Bronchial epithelial cell (primary cell): ENCODE data around the gene METTL3. TPM values are rescaled to one million over a fixed set of nuclear protein-coding genes. Genes with fewer than 3 reads are reported as not detected.

Experiments used
- DNase-seq: peaks from one replicate; pipeline ENCODE4 v3.0.0-alpha.2; 2010; ENCODE audit warnings: low read depth
- FAIRE-seq: peaks from 2 replicates; lab custom pipeline; 2011; peaks lifted over from hg19 to GRCh38; lab: Jason Lieb, UNC
- H3K27me3 ChIP-seq: 2 replicates; pipeline ENCODE4 v1.5.1; 2011; ENCODE audit warnings: low read length; ENCODE audit not compliant: control insufficient read depth, insufficient read depth
- H3K36me3 ChIP-seq: 2 replicates; pipeline ENCODE4 v1.5.1; 2011; ENCODE audit warnings: low read length; ENCODE audit not compliant: control insufficient read depth, insufficient read depth
- H3K4me3 ChIP-seq: 2 replicates; pipeline ENCODE4 v1.5.1; 2011; ENCODE audit warnings: mild to moderate bottlenecking, low read depth, low read length, control low read depth
- CTCF ChIP-seq: IDR thresholded peaks from 2 replicates; pipeline ENCODE4 v1.5.1; 2011; ENCODE audit warnings: mild to moderate bottlenecking, moderate library complexity, low read length, control low read depth, inconsistent platforms; ENCODE audit not compliant: insufficient read depth, severe bottlenecking
- total RNA-seq: library from RNA; depleted of rRNA; stranded (reverse); fragments of >200 nt; gene quantifications from 2 replicates; pipeline ENCODE4 v1.2.1, GENCODE V29; 2014

METTL3 gene
- total RNA-seq, 1 donor from 2014 or later = 53.2 TPM

DNA sequence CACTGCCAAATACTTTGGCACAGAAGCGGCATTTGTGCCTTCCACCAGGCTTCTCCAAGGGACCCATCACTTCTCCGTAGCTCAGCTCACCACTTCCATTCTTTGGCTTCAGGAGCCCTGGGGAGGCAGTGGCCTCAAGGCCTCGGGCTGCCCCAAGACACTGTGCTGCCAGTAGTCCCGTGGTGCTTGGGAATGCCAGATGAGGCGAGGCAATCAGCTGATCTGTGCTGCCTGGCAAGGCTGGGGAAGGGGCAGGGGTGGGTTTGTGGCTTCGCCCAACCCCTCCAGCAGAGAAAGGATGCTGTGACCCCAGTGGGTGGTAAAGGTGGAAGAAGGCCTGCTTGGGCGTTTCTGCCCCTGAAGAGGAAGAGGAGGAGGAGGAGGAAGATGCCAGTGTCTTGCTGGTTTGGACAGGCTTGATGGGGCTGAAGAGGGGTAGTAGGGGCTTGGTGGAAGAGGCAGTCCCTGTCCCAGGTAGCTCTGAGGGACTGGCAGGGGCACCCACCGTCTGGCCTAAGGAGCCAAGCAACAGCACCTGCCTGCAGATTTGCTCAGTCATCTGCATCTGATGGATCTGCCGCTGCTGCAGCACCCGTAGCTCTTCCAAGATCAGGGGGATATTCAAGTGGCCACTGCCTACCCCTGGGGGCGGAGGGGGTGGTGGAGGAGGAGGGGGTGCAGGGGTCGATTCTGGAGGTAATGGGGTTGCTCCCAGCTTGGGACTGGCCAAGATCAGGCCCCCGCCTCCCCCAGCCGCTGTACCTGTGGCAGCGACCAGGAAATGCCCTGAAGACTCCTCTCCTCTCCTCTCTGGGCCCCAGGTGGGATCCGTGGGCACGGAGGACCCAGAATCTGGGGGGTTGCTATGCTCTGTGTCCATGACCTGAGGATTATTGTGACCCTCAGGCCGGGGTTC, 13.7 kb upstream of the METTL3 start:
- no peak for DNase-seq
- H3K4me3 ChIP-seq = no peak overlapping the region
- FAIRE-seq = no peak
- H3K27me3 ChIP-seq = no peaks in the 10 kb centered on the region
- no peak for TF ChIP-seq CTCF
- no peaks in the 10 kb centered on the region for H3K36me3 ChIP-seq

GRCh38 chr14:21523203-21523602, 12.1 kb upstream of the METTL3 start:
- Histone ChIP-seq H3K27me3 (no peaks in the 10 kb centered on the region), H3K36me3 (no peaks in the 10 kb centered on the region), H3K4me3 (no peak overlapping the region)
- FAIRE-seq (no peak), DNase-seq (no peak)
- TF ChIP-seq CTCF = no peak

DNA sequence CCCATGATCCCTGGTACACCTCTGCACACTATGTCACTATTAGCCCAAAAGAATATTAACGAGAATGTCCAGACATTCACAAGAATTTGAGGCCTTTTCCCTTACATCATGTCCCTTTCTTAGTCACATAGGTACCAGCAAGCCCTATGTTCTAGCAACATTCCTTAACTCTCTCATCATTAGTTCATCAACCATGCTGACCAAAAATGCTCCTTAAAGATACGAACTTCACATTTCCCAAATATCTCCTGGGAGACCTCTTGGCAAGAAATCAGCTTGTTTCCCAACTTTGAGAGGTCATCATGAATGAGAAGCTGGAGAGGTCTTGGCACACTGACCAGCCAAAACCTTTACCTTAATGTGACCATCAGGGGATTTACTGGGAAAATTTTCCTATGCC, 10.4 kb upstream of the METTL3 start:
- H3K4me3 ChIP-seq = no peak overlapping the region
- H3K36me3 ChIP-seq = no peaks in the 10 kb centered on the region
- no peaks in the 10 kb centered on the region for H3K27me3 ChIP-seq
- FAIRE-seq = no peak
- no peak for TF ChIP-seq CTCF
- DNase-seq = no peak

DNA sequence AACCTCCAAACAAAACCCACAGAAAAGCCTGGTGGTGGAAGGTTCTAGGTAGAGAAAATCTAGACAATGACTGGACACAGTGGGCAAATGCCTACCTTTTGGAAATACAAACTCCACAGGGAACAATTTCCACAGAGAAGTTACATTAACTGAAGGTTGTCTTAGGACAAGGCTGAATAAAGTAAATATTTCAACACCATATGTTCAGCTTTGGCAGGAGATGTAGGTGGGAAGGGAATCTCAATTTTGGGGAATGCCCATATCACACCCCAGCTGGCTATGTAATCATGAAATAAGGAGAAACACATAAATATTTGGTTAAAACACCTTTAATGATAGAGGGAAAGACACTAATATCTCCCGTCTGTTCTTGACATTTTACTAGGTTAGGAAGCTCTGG, 9.6 kb upstream of the METTL3 start:
- DNase-seq (no peak), FAIRE-seq (no peak)
- no peak for TF ChIP-seq CTCF
- no peak overlapping the region for H3K4me3 ChIP-seq
- H3K27me3 ChIP-seq = no peaks in the 10 kb centered on the region
- no peaks in the 10 kb centered on the region for H3K36me3 ChIP-seq

GRCh38 chr14:21518725-21519124, 7.6 kb upstream of the METTL3 start:
- no peak for TF ChIP-seq CTCF
- Histone ChIP-seq H3K27me3 (no peaks in the 10 kb centered on the region), H3K4me3 (no peak overlapping the region), H3K36me3 (no peaks in the 10 kb centered on the region)
- DNase-seq (no peak), FAIRE-seq (no peak)
